Measurements from ENCODE around the gene CHRNA10. TPM values are rescaled to one million over a fixed set of nuclear protein-coding genes. Genes with fewer than 3 reads are reported as not detected.

CHRNA10 gene
- total RNA-seq: not detected in 2 replicates

GRCh38 chr11:3671334-3672254 is at the start of gene CHRNA10:
Gene CHRNA10, minus strand, starts transcription at chr11:3671384. Its CDS starts 72 bp downstream, at chr11:3671312.

GRCh38 chr11:3644817-3645235 is 26.4 kb downstream of the CHRNA10 start, which contains the start of gene ART1:
Gene ART1, plus strand, starts transcription at chr11:3645128. Its CDS starts 14,086 bp downstream, at chr11:3659214.

GRCh38 chr11:3641701-3642070 is 29.5 kb downstream of the CHRNA10 start, which contains the start of gene ART5:
Gene ART5, minus strand, starts transcription at chr11:3641992. Its CDS starts 130 bp downstream, at chr11:3641862.

Other genes starting within 250 kb of the CHRNA10 start
- 0.25 TPM in 1 of 2 replicates, not detected in the other for gene ART5, start 29.4 kb downstream of the CHRNA10 start, total RNA-seq
- not detected in 2 replicates for gene ART1, start 26.3 kb downstream of the CHRNA10 start, total RNA-seq
- gene NUP98, start 126.2 kb upstream of the CHRNA10 start, total RNA-seq: 66.5 and 87.3 TPM in 2 replicates
- gene PGAP2, start 137.2 kb upstream of the CHRNA10 start, total RNA-seq: 9.4 and 15.3 TPM in 2 replicates
- gene RHOG, start 169.6 kb upstream of the CHRNA10 start, total RNA-seq: 26.6 and 36.1 TPM in 2 replicates
- gene STIM1, start 184.3 kb upstream of the CHRNA10 start, total RNA-seq: 25.0 and 27.7 TPM in 2 replicates